HG03558 (cell line): Measurements from ENCODE around the gene ARL4D.

ENCODE experiments used
- ATAC-seq: cut with Tn5 transposase; IDR thresholded peaks from one replicate; pipeline ENCODE4 v1.9.1; 2021; ENCODE audit warnings: moderate number of reproducible peaks; ENCODE audit not compliant: unreplicated experiment; ENCODE audit errors: extremely low read depth

Gene ARL4D

DNA sequence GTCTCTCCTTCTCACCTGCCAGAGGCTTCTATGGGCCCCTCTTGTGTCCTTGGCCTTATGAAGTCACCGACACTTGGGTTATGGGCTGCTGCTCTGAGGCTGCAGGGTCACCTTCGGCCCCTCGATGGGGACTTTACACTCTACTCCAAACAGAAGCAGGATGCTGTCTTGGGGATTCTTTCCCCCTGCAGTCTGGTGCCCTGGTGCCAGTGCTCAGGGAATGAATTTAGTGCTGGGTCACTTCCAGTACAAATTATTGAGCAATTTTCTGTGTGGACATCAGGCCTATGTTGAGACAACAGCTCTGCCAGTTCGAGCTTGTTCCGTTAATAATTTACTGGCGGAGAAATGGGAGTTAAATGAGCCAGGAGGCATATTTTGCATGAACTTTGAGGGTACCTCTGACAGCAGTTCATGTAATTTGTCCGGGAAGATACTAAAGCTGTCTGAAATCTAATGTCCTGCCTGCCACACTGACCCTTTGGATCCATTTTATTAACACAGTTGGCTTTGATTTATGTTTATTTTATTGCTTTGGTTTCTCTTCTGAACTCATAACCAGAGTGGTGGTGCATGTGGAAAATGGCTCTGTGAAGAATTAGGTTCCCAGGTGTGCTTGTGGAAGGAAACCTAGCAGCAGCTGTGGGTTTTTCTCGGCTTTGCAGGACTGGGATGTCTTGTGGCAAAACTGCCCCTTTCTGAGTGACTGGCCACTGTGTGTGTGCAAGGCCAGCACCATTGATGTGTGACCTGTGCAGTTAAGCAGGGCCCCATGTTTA, 50.9 kb downstream of the ARL4D start:
- ATAC-seq: no peak
